SW 1271 (cell line): ENCODE measurements around the gene ATRN.
A peak's percentile ranks its signal among the peaks of the same experiment; 100 is the strongest.
"Not testable (repeated sequence)": the region's sequence is repeated elsewhere in the genome, so short reads cannot be mapped to it uniquely, and the experiment has no call there.

Source experiments
- DNase-seq, 2 experiments: peaks; one replicate each; lab custom pipeline; 2025; lab: John Stamatoyannopoulos, UW

ATRN gene

GRCh38 chr20:3470627-3471396 is at the start of gene ATRN:
Gene ATRN (plus strand): TSS chr20:3471018. CDS start chr20:3471108, 90 bp downstream.
- peak; percentile 56 to 85 for DNase-seq

GRCh38 chr20:3421985-3422384 is 48.8 kb upstream of the ATRN start:
- no peak for DNase-seq

GRCh38 chr20:3423126-3423525 is 47.7 kb upstream of the ATRN start:
- no peak for DNase-seq

- not testable (repeated sequence) for DNase-seq
These were observed 44.1 kb upstream of the ATRN start for GRCh38 chr20:3426766-3427165.

- DNase-seq = no peak
These were observed 40.3 kb upstream of the ATRN start for GRCh38 chr20:3430376-3431069.

- no peak for DNase-seq
These were observed 39.7 kb upstream of the ATRN start for GRCh38 chr20:3431109-3431508.

GRCh38 chr20:3432844-3433243 is 38.0 kb upstream of the ATRN start:
- no peak for DNase-seq

- DNase-seq = no peak
These were observed 37.1 kb upstream of the ATRN start for GRCh38 chr20:3433744-3434143.

- DNase-seq = no peak
These were observed 36.6 kb upstream of the ATRN start for GRCh38 chr20:3434232-3434631.

GRCh38 chr20:3436864-3437574 is 33.8 kb upstream of the ATRN start:
- DNase-seq = no peak

GRCh38 chr20:3446779-3447178 is 24.0 kb upstream of the ATRN start:
- no peak for DNase-seq

- no peak for DNase-seq
These were observed 23.5 kb upstream of the ATRN start for GRCh38 chr20:3447321-3447720.

GRCh38 chr20:3449319-3449718 is 21.5 kb upstream of the ATRN start:
- no peak for DNase-seq

- DNase-seq = no peak
These were observed 18.7 kb upstream of the ATRN start for GRCh38 chr20:3452136-3452535.

- DNase-seq = no peak
These were observed 18.1 kb upstream of the ATRN start for GRCh38 chr20:3452690-3453089.

GRCh38 chr20:3454831-3455230 is 16.0 kb upstream of the ATRN start:
- no peak for DNase-seq

GRCh38 chr20:3456648-3457047 is 14.2 kb upstream of the ATRN start:
- no peak for DNase-seq

GRCh38 chr20:3459881-3460307 is 10.9 kb upstream of the ATRN start:
- no peak for DNase-seq

- DNase-seq = no peak
These were observed 9.5 kb upstream of the ATRN start for GRCh38 chr20:3461211-3461771.

- DNase-seq = no peak
These were observed 8.7 kb upstream of the ATRN start for GRCh38 chr20:3461911-3462677.

- DNase-seq = no peak
These were observed 6.7 kb upstream of the ATRN start for GRCh38 chr20:3464166-3464565.

- DNase-seq = no peak
These were observed 5.5 kb upstream of the ATRN start for GRCh38 chr20:3465301-3465700.
